SK-N-SH (cell line): ENCODE data around the gene CDC27. TPM values are rescaled to one million over a fixed set of nuclear protein-coding genes. Genes with fewer than 3 reads are reported as not detected.

Experiments
- CTCF ChIA-PET: fragments of 300-600, 350-600 bp; formaldehyde crosslinking; extraction: SDS; loops from one replicate; lab custom pipeline; 2021; lab: Yijun Ruan, JAX
- POLR2A ChIA-PET: fragments of 350-600 bp; sonication (Branson Sonifier 250); formaldehyde crosslinking; extraction: SDS; loops from one replicate; lab custom pipeline; 2020; ENCODE audit warnings: antibody characterized with exemption, inconsistent platforms; lab: Yijun Ruan, JAX
- DNase-seq: peaks from one replicate; pipeline ENCODE4 v3.0.0; 2012
- H2AFZ ChIP-seq: fragments of 200-600 bp; sonication (generic); 2 replicates; pipeline ENCODE4 v1.8.1; 2016; ENCODE audit warnings: antibody characterized with exemption, mild to moderate bottlenecking, low read depth
- H3F3A ChIP-seq: fragments of 200-600 bp; sonication (generic); replicated peaks from 2 replicates; pipeline ENCODE3; 2016; ENCODE audit warnings: antibody characterized with exemption, mild to moderate bottlenecking; ENCODE audit not compliant: insufficient read depth
- H3K27ac ChIP-seq, 2 experiments: fragments of 200-500 bp in 1 of 2; fragments of 200-600 bp in 1 of 2; sonication (Bioruptor generic) in 1 of 2; sonication (generic), shearing (Covaris generic) in 1 of 2; 2 replicates each; pipeline versions ENCODE4 v1.5.1 to v1.6.1; 2014 to 2016; ENCODE audit warnings: low read depth in 2 of 2, inconsistent platforms in 1 of 2, low read length in 1 of 2, mild to moderate bottlenecking in 1 of 2, mixed read lengths in 1 of 2
- H3K27me3 ChIP-seq: fragments of 200-600 bp; sonication (generic), shearing (Covaris generic); 2 replicates; pipeline ENCODE4 v1.6.1; 2016; ENCODE audit warnings: mixed run types; ENCODE audit not compliant: insufficient read depth
- H3K36me3 ChIP-seq, 2 experiments: fragments of 200-500 bp in 1 of 2; fragments of 200-600 bp in 1 of 2; sonication (Bioruptor generic) in 1 of 2; sonication (generic) in 1 of 2; replicated peaks in 1 of 2; 2 replicates each; pipeline versions ENCODE3 to v1.5.1; 2014 to 2016; ENCODE audit warnings: low read length in 1 of 2, mild to moderate bottlenecking in 1 of 2; ENCODE audit not compliant: insufficient read depth in 2 of 2, control insufficient read depth in 1 of 2
- H3K4me1 ChIP-seq, 2 experiments: fragments of 200-500 bp in 1 of 2; fragments of 200-600 bp in 1 of 2; sonication (Bioruptor generic) in 1 of 2; sonication (generic), shearing (Covaris generic) in 1 of 2; 2 replicates each; pipeline versions ENCODE4 v1.5.1 to v1.6.1; 2014 to 2016; ENCODE audit warnings: low read depth in 1 of 2, low read length in 1 of 2, mixed run types in 1 of 2; ENCODE audit not compliant: insufficient read depth in 2 of 2, control insufficient read depth in 1 of 2
- H3K4me2 ChIP-seq: fragments of 200-600 bp; sonication (generic), shearing (Covaris generic); 2 replicates; pipeline ENCODE4 v1.6.1; 2017; ENCODE audit warnings: mixed run types
- H3K4me3 ChIP-seq, 2 experiments: fragments of 200-500 bp in 1 of 2; fragments of 200-600 bp in 1 of 2; sonication (Bioruptor generic) in 1 of 2; sonication (generic), shearing (Covaris generic) in 1 of 2; 2 replicates each; pipeline versions ENCODE4 v1.5.1 to v1.8.1; 2014 to 2016; ENCODE audit warnings: low read depth in 2 of 2, inconsistent platforms in 1 of 2, low read length in 1 of 2, mild to moderate bottlenecking in 1 of 2, mixed read lengths in 1 of 2, moderate library complexity in 1 of 2
- H3K79me2 ChIP-seq: fragments of 200-600 bp; sonication (generic); 2 replicates; pipeline ENCODE4 v1.8.1; 2017; ENCODE audit warnings: mild to moderate bottlenecking; ENCODE audit not compliant: insufficient read depth
- H3K9ac ChIP-seq: fragments of 200-600 bp; sonication (generic); 2 replicates; pipeline ENCODE4 v1.6.1; 2017; ENCODE audit warnings: mixed run types
- H3K9me2 ChIP-seq: fragments of 200-600 bp; sonication (generic); 2 replicates; pipeline ENCODE4 v1.6.1; 2017; ENCODE audit warnings: mixed run types
- H3K9me3 ChIP-seq: fragments of 200-600 bp; sonication (generic); 2 replicates; pipeline ENCODE4 v1.6.1; 2017; ENCODE audit warnings: mixed run types, mild to moderate bottlenecking, moderate library complexity
- H4K20me1 ChIP-seq: fragments of 200-600 bp; sonication (generic); 2 replicates; pipeline ENCODE4 v1.6.1; 2017; ENCODE audit warnings: mild to moderate bottlenecking, mixed run types; ENCODE audit not compliant: insufficient read depth
- CHD2 ChIP-seq: fragments of 150-350 bp; IDR thresholded peaks from 2 replicates; pipeline ENCODE4 v1.6.1; 2018; ENCODE audit warnings: low read length; ENCODE audit not compliant: partially characterized antibody
- ELF1 ChIP-seq: IDR thresholded peaks from 2 replicates; pipeline ENCODE4 v1.4.0; 2012
- FOXM1 ChIP-seq: IDR thresholded peaks from 2 replicates; pipeline ENCODE4 v1.4.0; 2012; ENCODE audit warnings: low read depth, mild to moderate bottlenecking
- JUND ChIP-seq: IDR thresholded peaks from 2 replicates; pipeline ENCODE4 v1.4.0; 2012
- MEF2A ChIP-seq: IDR thresholded peaks from 2 replicates; pipeline ENCODE4 v1.4.0; 2012; ENCODE audit warnings: low read depth, borderline replicate concordance
- MXI1 ChIP-seq: IDR thresholded peaks from 2 replicates; pipeline ENCODE4 v1.6.1; 2012; ENCODE audit warnings: mild to moderate bottlenecking, low read depth, low read length, improper control_type of control experiment
- POLR2AphosphoS5 ChIP-seq: IDR thresholded peaks from 2 replicates; pipeline ENCODE4 v1.6.1; 2012; ENCODE audit warnings: low read depth, low read length
- REST ChIP-seq: IDR thresholded peaks from 2 replicates; pipeline ENCODE4 v1.6.1; 2012; ENCODE audit warnings: mild to moderate bottlenecking, low read depth, low read length, moderate library complexity
- RFX5 ChIP-seq: IDR thresholded peaks from 2 replicates; pipeline ENCODE4 v1.6.1; 2012; ENCODE audit warnings: mild to moderate bottlenecking, improper control_type of control experiment, low read length
- SIN3A ChIP-seq: IDR thresholded peaks from 2 replicates; pipeline ENCODE4 v1.6.1; 2012; ENCODE audit warnings: low read depth, mild to moderate bottlenecking, low read length, moderate library complexity, borderline replicate concordance
- SMC3 ChIP-seq: IDR thresholded peaks from 2 replicates; pipeline ENCODE4 v1.6.1; 2012; ENCODE audit warnings: low read depth, low read length, improper control_type of control experiment
- TCF12 ChIP-seq: IDR thresholded peaks from 2 replicates; pipeline ENCODE4 v1.4.0; 2012
- TEAD4 ChIP-seq: IDR thresholded peaks from 2 replicates; pipeline ENCODE4 v1.4.0; 2012; ENCODE audit warnings: mild to moderate bottlenecking, borderline replicate concordance; ENCODE audit not compliant: insufficient read depth
- USF1 ChIP-seq: IDR thresholded peaks from 2 replicates; pipeline ENCODE4 v1.4.0; 2012; ENCODE audit warnings: low read depth, borderline replicate concordance
- USF2 ChIP-seq: fragments of 150-350 bp; IDR thresholded peaks from 2 replicates; pipeline ENCODE4 v1.6.1; 2017; ENCODE audit warnings: antibody characterized with exemption, low read length, low read depth, borderline replicate concordance
- YY1 ChIP-seq: IDR thresholded peaks from 2 replicates; pipeline ENCODE4 v1.4.0; 2012; ENCODE audit warnings: low read depth, mild to moderate bottlenecking
- ZBTB33 ChIP-seq: IDR thresholded peaks from 2 replicates; pipeline ENCODE4 v1.4.0; 2012; ENCODE audit warnings: low read depth, borderline replicate concordance
- WGBS: methylation state at CpG from one replicate; pipeline ENCODE4 v1.1.6; 2017; ENCODE audit warnings: low lambda C conversion rate; 5-methylcytosine and 5-hydroxymethylcytosine counted together
- polyA plus RNA-seq, 3 experiments: library from polyadenylated mRNA; depleted of rRNA; stranded (reverse); fragments of >200 nt; gene quantifications; 2 replicates each; pipeline ENCODE4 v1.2.3, GENCODE V29; 2012
- TF ChIP-seq, protein P1 (sequence below): IDR thresholded peaks from 2 replicates; pipeline ENCODE4; 2012

Gene CDC27
- polyA plus RNA-seq, 1 of the 3 experiments (the other 2 are of a cell fraction) = 44.3 TPM

DNA sequence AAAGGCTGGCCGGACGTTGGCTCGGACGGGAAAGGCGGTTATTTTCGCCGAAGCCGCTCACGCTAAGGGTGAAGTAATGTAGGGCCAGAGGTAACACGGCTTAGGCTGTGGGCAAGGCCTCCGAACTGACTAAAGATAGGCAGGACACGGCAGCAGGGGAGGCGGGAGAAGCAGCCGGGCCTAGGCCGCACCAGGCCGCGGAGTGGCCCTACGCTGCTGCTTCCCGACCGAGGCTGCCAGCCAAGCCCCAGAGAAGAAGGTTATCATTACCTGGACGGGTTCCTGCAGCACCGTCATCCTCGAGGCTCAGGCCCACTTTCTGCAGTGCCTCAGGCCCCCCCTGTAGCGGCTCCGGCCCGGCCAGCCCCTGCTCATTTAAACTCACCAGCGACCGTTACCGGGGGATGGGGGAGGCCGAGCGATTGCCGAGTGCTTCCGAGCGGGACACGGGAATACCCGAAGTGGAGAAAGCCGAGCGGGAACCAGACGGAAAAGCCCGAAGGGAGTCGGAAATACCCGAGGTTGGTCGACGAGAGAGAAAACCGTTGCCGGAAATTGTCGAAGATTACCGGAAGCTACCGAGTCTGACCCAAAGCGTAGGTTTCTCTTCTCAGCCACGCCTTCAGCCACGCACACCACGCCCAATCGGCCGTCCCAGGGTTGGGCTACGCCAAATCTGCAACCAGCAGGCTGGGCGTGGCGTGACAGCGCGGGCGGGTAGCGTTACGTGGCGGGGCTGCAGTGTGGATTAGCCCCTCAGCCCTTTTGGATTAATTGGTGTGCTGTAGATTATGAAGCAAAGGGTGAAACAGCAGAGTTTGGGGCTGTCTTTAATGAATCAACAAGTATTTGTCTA is at the start of gene CDC27 (continued):
- TF ChIP-seq MXI1 = peak; percentile 93
- peak; percentile 35 for TF ChIP-seq CHD2
- no peak for TF ChIP-seq REST
- peak; percentile 47; the same call in 1 of the 2 replicates for TF ChIP-seq YY1
- peak; percentile 36; the same call in 1 of the 2 replicates for TF ChIP-seq FOXM1

- POLR2A ChIA-PET = no interaction called here
Measured at GRCh38 chr17:47238321-47239010, 49.4 kb upstream of the CDC27 start.

More at GRCh38 chr17:47238321-47239010, 49.4 kb upstream of the CDC27 start:
- Histone ChIP-seq H3F3A (peaks cover 24% of the 10 kb centered on the region), H3K9me3 (no peaks in the 10 kb centered on the region), H3K36me3 (no peaks in the 10 kb centered on the region), H3K79me2 (no peaks in the 10 kb centered on the region), H4K20me1 (no peaks in the 10 kb centered on the region), H3K27ac (peak overlapping the region in 1 of 2 experiments; percentile 91; a peak in 1 of 4 replicates), H3K9ac (no peak overlapping the region)
- TF ChIP-seq JUND = no peak
- no peak for TF ChIP-seq CHD2
- TF ChIP-seq MXI1 = no peak
- TF ChIP-seq FOXM1 = no peak
- no peak for TF ChIP-seq USF1
- no peak for TF ChIP-seq ZBTB33
- TF ChIP-seq SMC3 = no peak
- TF ChIP-seq MEF2A = no peak
- TF ChIP-seq USF2 = no peak
- TF ChIP-seq, protein P1, sequence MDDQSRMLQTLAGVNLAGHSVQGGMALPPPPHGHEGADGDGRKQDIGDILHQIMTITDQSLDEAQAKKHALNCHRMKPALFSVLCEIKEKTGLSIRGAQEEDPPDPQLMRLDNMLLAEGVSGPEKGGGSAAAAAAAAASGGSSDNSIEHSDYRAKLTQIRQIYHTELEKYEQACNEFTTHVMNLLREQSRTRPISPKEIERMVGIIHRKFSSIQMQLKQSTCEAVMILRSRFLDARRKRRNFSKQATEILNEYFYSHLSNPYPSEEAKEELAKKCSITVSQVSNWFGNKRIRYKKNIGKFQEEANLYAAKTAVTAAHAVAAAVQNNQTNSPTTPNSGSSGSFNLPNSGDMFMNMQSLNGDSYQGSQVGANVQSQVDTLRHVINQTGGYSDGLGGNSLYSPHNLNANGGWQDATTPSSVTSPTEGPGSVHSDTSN = no peak
- no peak for TF ChIP-seq ELF1
- TF ChIP-seq TEAD4 = no peak
- TF ChIP-seq POLR2AphosphoS5 = no peak
- no peak for TF ChIP-seq RFX5
- TF ChIP-seq TCF12 = no peak
- no peak for TF ChIP-seq SIN3A
- TF ChIP-seq, all 33 proteins: peak for 0
- CTCF ChIA-PET = interaction anchor here (6.9 to 8.7 kb wide), 2 partner anchors 8 to 77 kb away, joined by 63 to 71 read pairs; no protein-coding TSS in a partner anchor
- Histone ChIP-seq H3K4me2 (no peak overlapping the region), H3K4me1 (peaks cover 15% of the 10 kb centered on the region in 2 experiments), H2AFZ (no peak overlapping the region), H3K4me3 (no peak overlapping the region), H3K27me3 (no peaks in the 10 kb centered on the region), H3K9me2 (no peaks in the 10 kb centered on the region)
- WGBS = 92% methylated on average over 14 of the region's 29 CpGs
- DNase-seq = no peak
